Mesenteric fat pad (tissue), 1 donor: ENCODE data around the gene SASH1. TPM values are rescaled to one million over a fixed set of nuclear protein-coding genes. Genes with fewer than 3 reads are reported as not detected.

ENCODE experiments used
- DNase-seq: peaks from one replicate; pipeline ENCODE4 v3.0.0-alpha.2; 2020; ENCODE audit warnings: low spot score
- long read RNA-seq: library from polyadenylated mRNA; unstranded; transcript quantifications from one replicate; pipeline ENCODE4 v2.0.0, GENCODE V29; 2020
- total RNA-seq: library from RNA; stranded (reverse); fragmentation: NEBNext Ultra II Directional; extraction: Animal tissue kit (Norgen Biotek cat#: 25700); gene quantifications from one replicate; pipeline ENCODE4 v1.2.1, GENCODE V29; 2021
- donor health status: DM: yes; HTN: yes; CAD: no.

The SASH1 gene
- 143 TPM for total RNA-seq
- long read RNA-seq, full-length matches to known transcripts = 1 of 114 reads
- long read RNA-seq, partial matches to known transcripts = 72 of 114 reads
- long read RNA-seq, other reads (novel, unspliced or antisense) = 41 of 114 reads

GRCh38 chr6:148342350-148343046 lies at the start of gene SASH1:
SASH1 (plus strand) TSS chr6:148342838; CDS start chr6:148343068, 230 bp downstream.
- no peak for DNase-seq

- DNase-seq = no peak
Measured at GRCh38 chr6:148293181-148293995, 49.2 kb upstream of the SASH1 start.

GRCh38 chr6:148294059-148294458 lies 48.6 kb upstream of the SASH1 start:
- no peak for DNase-seq

GRCh38 chr6:148295261-148295887 lies 47.3 kb upstream of the SASH1 start:
- DNase-seq = no peak

- no peak for DNase-seq
Measured at GRCh38 chr6:148296771-148297170, 45.9 kb upstream of the SASH1 start.

- no peak for DNase-seq
Measured at GRCh38 chr6:148298683-148299082, 44.0 kb upstream of the SASH1 start.

- no peak for DNase-seq
Measured at GRCh38 chr6:148303616-148304015, 39.0 kb upstream of the SASH1 start.

GRCh38 chr6:148304976-148305375 lies 37.7 kb upstream of the SASH1 start:
- DNase-seq = no peak

- no peak for DNase-seq
Measured at GRCh38 chr6:148306286-148306685, 36.4 kb upstream of the SASH1 start.

GRCh38 chr6:148307405-148307804 lies 35.2 kb upstream of the SASH1 start:
- no peak for DNase-seq

- no peak for DNase-seq
Measured at GRCh38 chr6:148309301-148309700, 33.3 kb upstream of the SASH1 start.

- no peak for DNase-seq
Measured at GRCh38 chr6:148311966-148312669, 30.5 kb upstream of the SASH1 start.

GRCh38 chr6:148313488-148313887 lies 29.1 kb upstream of the SASH1 start:
- no peak for DNase-seq

- DNase-seq = no peak
Measured at GRCh38 chr6:148316308-148316707, 26.3 kb upstream of the SASH1 start.

- no peak for DNase-seq
Measured at GRCh38 chr6:148317051-148317450, 25.6 kb upstream of the SASH1 start.

GRCh38 chr6:148317739-148318138 lies 24.9 kb upstream of the SASH1 start:
- no peak for DNase-seq

- no peak for DNase-seq
Measured at GRCh38 chr6:148322704-148323103, 19.9 kb upstream of the SASH1 start.

- no peak for DNase-seq
Measured at GRCh38 chr6:148323344-148323743, 19.3 kb upstream of the SASH1 start.

GRCh38 chr6:148324297-148324985 lies 18.2 kb upstream of the SASH1 start:
- DNase-seq = no peak

- no peak for DNase-seq
Measured at GRCh38 chr6:148325316-148326068, 17.1 kb upstream of the SASH1 start.
